T-helper 2 cell treated with Interferon-gamma antibody and Interleukin-4, amounts not matched to agents 5 μg/mL and 100 μg/mL, for 36 hours (primary cell): ENCODE data around the gene RAD18.

Source experiments
- DNase-seq: peaks from one replicate; pipeline ENCODE4 v3.0.0; 2021; ENCODE audit warnings: low spot score
- H3K27ac Mint-ChIP-seq: one replicate; pipeline ENCODE4 v1.8.0; 2021; ENCODE audit warnings: mild to moderate bottlenecking, mixed read lengths
- H3K27me3 Mint-ChIP-seq: one replicate; pipeline ENCODE4 v1.8.0; 2021; ENCODE audit warnings: low read depth, mixed read lengths
- H3K36me3 Mint-ChIP-seq: one replicate; pipeline ENCODE4 v1.8.0; 2021; ENCODE audit warnings: low read depth, mixed read lengths
- H3K4me1 Mint-ChIP-seq: one replicate; pipeline ENCODE4 v1.8.0; 2021; ENCODE audit warnings: low read depth, mixed read lengths
- H3K4me3 Mint-ChIP-seq: one replicate; pipeline ENCODE4 v1.8.0; 2022; ENCODE audit warnings: mild to moderate bottlenecking, moderate library complexity, mixed read lengths
- H3K9me3 Mint-ChIP-seq: one replicate; pipeline ENCODE4 v1.8.0; 2021; ENCODE audit warnings: mixed read lengths

RAD18 gene

GRCh38 chr3:8867646-8868045 lies 95.6 kb downstream of the RAD18 start:
- DNase-seq: no peak
- Mint-ChIP-seq H3K27ac (no peak overlapping the region), H3K9me3 (no peaks in the 10 kb centered on the region), H3K27me3 (no peaks in the 10 kb centered on the region), H3K4me1 (no peaks in the 10 kb centered on the region), H3K4me3 (no peak overlapping the region), H3K36me3 (no peaks in the 10 kb centered on the region)

GRCh38 chr3:8865697-8866096 lies 97.6 kb downstream of the RAD18 start:
- Mint-ChIP-seq H3K4me3 (no peak overlapping the region), H3K27ac (no peak overlapping the region)

GRCh38 chr3:8864402-8865350 lies 98.6 kb downstream of the RAD18 start:
- no peaks in the 10 kb centered on the region for H3K9me3 Mint-ChIP-seq

More at GRCh38 chr3:8865697-8866096, 97.6 kb downstream of the RAD18 start:
- Mint-ChIP-seq H3K9me3 (no peaks in the 10 kb centered on the region), H3K4me1 (no peaks in the 10 kb centered on the region), H3K27me3 (no peaks in the 10 kb centered on the region), H3K36me3 (no peaks in the 10 kb centered on the region)
- DNase-seq: no peak

GRCh38 chr3:8863891-8864290 lies 99.4 kb downstream of the RAD18 start:
- no peaks in the 10 kb centered on the region for H3K9me3 Mint-ChIP-seq
- H3K4me1 Mint-ChIP-seq: no peaks in the 10 kb centered on the region
- H3K4me3 Mint-ChIP-seq: no peak overlapping the region
- H3K27me3 Mint-ChIP-seq: no peaks in the 10 kb centered on the region
- no peaks in the 10 kb centered on the region for H3K36me3 Mint-ChIP-seq
- DNase-seq: no peak
- H3K27ac Mint-ChIP-seq: no peak overlapping the region

More at GRCh38 chr3:8864402-8865350, 98.6 kb downstream of the RAD18 start:
- DNase-seq: no peak
- Mint-ChIP-seq H3K27ac (no peak overlapping the region), H3K4me3 (no peak overlapping the region), H3K27me3 (no peaks in the 10 kb centered on the region), H3K36me3 (no peaks in the 10 kb centered on the region), H3K4me1 (no peaks in the 10 kb centered on the region)

- DNase-seq: no peak
- Mint-ChIP-seq H3K36me3 (no peaks in the 10 kb centered on the region), H3K4me3 (no peak overlapping the region), H3K4me1 (no peaks in the 10 kb centered on the region), H3K9me3 (no peaks in the 10 kb centered on the region), H3K27ac (no peak overlapping the region), H3K27me3 (no peaks in the 10 kb centered on the region)
Observed at GRCh38 chr3:8857720-8858367, 105.4 kb downstream of the RAD18 start.

- no peak overlapping the region for H3K27ac Mint-ChIP-seq
- no peaks in the 10 kb centered on the region for H3K9me3 Mint-ChIP-seq
- no peaks in the 10 kb centered on the region for H3K36me3 Mint-ChIP-seq
- H3K4me1 Mint-ChIP-seq: no peaks in the 10 kb centered on the region
- H3K27me3 Mint-ChIP-seq: no peaks in the 10 kb centered on the region
- DNase-seq: no peak
- no peak overlapping the region for H3K4me3 Mint-ChIP-seq
Observed at GRCh38 chr3:8856721-8857120, 106.6 kb downstream of the RAD18 start.

- H3K9me3 Mint-ChIP-seq: no peaks in the 10 kb centered on the region
- H3K4me1 Mint-ChIP-seq: no peaks in the 10 kb centered on the region
Observed at GRCh38 chr3:8856071-8856470, 107.2 kb downstream of the RAD18 start.

GRCh38 chr3:8854656-8855055 lies 108.6 kb downstream of the RAD18 start:
- H3K36me3 Mint-ChIP-seq: no peaks in the 10 kb centered on the region
- DNase-seq: no peak
- H3K4me3 Mint-ChIP-seq: no peak overlapping the region
- peaks cover 3% of the 10 kb centered on the region for H3K4me1 Mint-ChIP-seq
- no peak overlapping the region for H3K27ac Mint-ChIP-seq
- no peaks in the 10 kb centered on the region for H3K27me3 Mint-ChIP-seq
- no peaks in the 10 kb centered on the region for H3K9me3 Mint-ChIP-seq

More at GRCh38 chr3:8856071-8856470, 107.2 kb downstream of the RAD18 start:
- DNase-seq: no peak
- H3K27ac Mint-ChIP-seq: no peak overlapping the region
- no peaks in the 10 kb centered on the region for H3K36me3 Mint-ChIP-seq
- H3K4me3 Mint-ChIP-seq: no peak overlapping the region
- no peaks in the 10 kb centered on the region for H3K27me3 Mint-ChIP-seq

- Mint-ChIP-seq H3K27ac (no peak overlapping the region), H3K9me3 (no peaks in the 10 kb centered on the region), H3K4me1 (peaks cover 3% of the 10 kb centered on the region), H3K27me3 (no peaks in the 10 kb centered on the region), H3K36me3 (no peaks in the 10 kb centered on the region), H3K4me3 (no peak overlapping the region)
- DNase-seq: no peak
Observed at GRCh38 chr3:8853081-8853480, 110.2 kb downstream of the RAD18 start.

- no peaks in the 10 kb centered on the region for H3K9me3 Mint-ChIP-seq
- H3K27ac Mint-ChIP-seq: no peak overlapping the region
- no peak overlapping the region for H3K4me3 Mint-ChIP-seq
- no peak for DNase-seq
- H3K27me3 Mint-ChIP-seq: no peaks in the 10 kb centered on the region
- H3K4me1 Mint-ChIP-seq: peaks cover 3% of the 10 kb centered on the region
- H3K36me3 Mint-ChIP-seq: no peaks in the 10 kb centered on the region
Observed at GRCh38 chr3:8852511-8852910, 110.8 kb downstream of the RAD18 start.

- Mint-ChIP-seq H3K27me3 (no peaks in the 10 kb centered on the region), H3K4me3 (no peak overlapping the region), H3K27ac (no peak overlapping the region), H3K9me3 (no peaks in the 10 kb centered on the region), H3K36me3 (no peaks in the 10 kb centered on the region), H3K4me1 (peaks cover 3% of the 10 kb centered on the region)
- no peak for DNase-seq
Observed at GRCh38 chr3:8851703-8852102, 111.6 kb downstream of the RAD18 start.

- Mint-ChIP-seq H3K36me3 (no peaks in the 10 kb centered on the region), H3K27ac (no peak overlapping the region), H3K27me3 (no peaks in the 10 kb centered on the region), H3K4me1 (peaks cover 3% of the 10 kb centered on the region), H3K4me3 (no peak overlapping the region), H3K9me3 (no peaks in the 10 kb centered on the region)
- no peak for DNase-seq
Observed at GRCh38 chr3:8848696-8849131, 114.6 kb downstream of the RAD18 start.

GRCh38 chr3:8847317-8847716 lies 116.0 kb downstream of the RAD18 start:
- Mint-ChIP-seq H3K9me3 (no peaks in the 10 kb centered on the region), H3K4me1 (peaks cover 3% of the 10 kb centered on the region), H3K4me3 (no peak overlapping the region), H3K27ac (no peak overlapping the region), H3K36me3 (no peaks in the 10 kb centered on the region), H3K27me3 (no peaks in the 10 kb centered on the region)
- no peak for DNase-seq

- no peak overlapping the region for H3K27ac Mint-ChIP-seq
- no peak overlapping the region for H3K4me3 Mint-ChIP-seq
- no peaks in the 10 kb centered on the region for H3K9me3 Mint-ChIP-seq
- no peaks in the 10 kb centered on the region for H3K27me3 Mint-ChIP-seq
- H3K4me1 Mint-ChIP-seq: peaks cover 3% of the 10 kb centered on the region
- DNase-seq: no peak
- H3K36me3 Mint-ChIP-seq: no peaks in the 10 kb centered on the region
Observed at GRCh38 chr3:8846176-8846575, 117.1 kb downstream of the RAD18 start.
